GM21381 (cell line): ENCODE measurements around the gene TMEM191C.
A peak's percentile ranks its signal among the peaks of the same experiment; 100 is the strongest.
"Not testable (repeated sequence)": the region's sequence is repeated elsewhere in the genome, so short reads cannot be mapped to it uniquely, and the experiment has no call there.

Experiments
- ATAC-seq: cut with Tn5 transposase; IDR thresholded peaks from one replicate; pipeline ENCODE4 v1.9.1; 2021; ENCODE audit warnings: mild to moderate bottlenecking, moderate library complexity; ENCODE audit not compliant: unreplicated experiment

Gene TMEM191C

GRCh38 chr22:21467337-21468193, at the start of gene TMEM191C:
Gene TMEM191C (plus strand): TSS chr22:21467387. CDS start chr22:21467460, 73 bp downstream.
- ATAC-seq, result peak; percentile 37

GRCh38 chr22:21417853-21418252, 49.3 kb upstream of the TMEM191C start:
- ATAC-seq, result peak; percentile 23

GRCh38 chr22:21418974-21419638, 48.1 kb upstream of the TMEM191C start:
- ATAC-seq, result not testable (repeated sequence)

GRCh38 chr22:21420180-21420763, 46.9 kb upstream of the TMEM191C start:
- not testable (repeated sequence) for ATAC-seq

DNA sequence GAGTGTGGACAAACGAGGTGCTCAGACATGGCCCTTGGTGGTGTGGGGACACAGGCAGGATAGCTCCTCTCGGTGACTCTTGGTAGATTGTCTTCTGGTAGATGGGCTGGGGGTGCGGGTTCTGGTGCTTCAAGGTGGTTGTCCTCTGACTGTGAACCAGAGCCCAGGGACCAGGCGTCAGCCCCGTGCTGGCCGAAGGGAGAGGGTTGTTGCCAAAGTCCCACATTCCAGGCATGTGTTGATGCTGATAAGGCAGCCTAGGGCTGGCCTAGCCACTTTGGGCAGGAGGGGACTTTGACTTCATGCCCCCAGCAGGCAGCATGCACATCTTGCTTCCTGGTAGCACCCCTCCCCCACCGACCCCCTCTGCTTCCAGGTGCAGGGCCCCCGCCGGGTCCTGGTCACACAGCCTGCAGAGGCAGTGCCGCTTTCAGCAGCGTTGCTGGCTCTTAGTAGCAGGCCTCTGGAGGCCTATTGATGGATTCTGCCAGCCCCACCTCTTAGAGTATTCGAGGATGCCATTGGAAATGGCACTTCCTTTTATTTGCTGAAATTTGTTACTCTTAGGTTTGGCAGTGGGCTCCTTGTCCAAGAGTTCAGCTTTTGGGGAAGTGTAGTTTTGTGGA, 43.0 kb upstream of the TMEM191C start:
- not testable (repeated sequence) for ATAC-seq

GRCh38 chr22:21434378-21435233, 32.6 kb upstream of the TMEM191C start:
- ATAC-seq, result not testable (repeated sequence)

DNA sequence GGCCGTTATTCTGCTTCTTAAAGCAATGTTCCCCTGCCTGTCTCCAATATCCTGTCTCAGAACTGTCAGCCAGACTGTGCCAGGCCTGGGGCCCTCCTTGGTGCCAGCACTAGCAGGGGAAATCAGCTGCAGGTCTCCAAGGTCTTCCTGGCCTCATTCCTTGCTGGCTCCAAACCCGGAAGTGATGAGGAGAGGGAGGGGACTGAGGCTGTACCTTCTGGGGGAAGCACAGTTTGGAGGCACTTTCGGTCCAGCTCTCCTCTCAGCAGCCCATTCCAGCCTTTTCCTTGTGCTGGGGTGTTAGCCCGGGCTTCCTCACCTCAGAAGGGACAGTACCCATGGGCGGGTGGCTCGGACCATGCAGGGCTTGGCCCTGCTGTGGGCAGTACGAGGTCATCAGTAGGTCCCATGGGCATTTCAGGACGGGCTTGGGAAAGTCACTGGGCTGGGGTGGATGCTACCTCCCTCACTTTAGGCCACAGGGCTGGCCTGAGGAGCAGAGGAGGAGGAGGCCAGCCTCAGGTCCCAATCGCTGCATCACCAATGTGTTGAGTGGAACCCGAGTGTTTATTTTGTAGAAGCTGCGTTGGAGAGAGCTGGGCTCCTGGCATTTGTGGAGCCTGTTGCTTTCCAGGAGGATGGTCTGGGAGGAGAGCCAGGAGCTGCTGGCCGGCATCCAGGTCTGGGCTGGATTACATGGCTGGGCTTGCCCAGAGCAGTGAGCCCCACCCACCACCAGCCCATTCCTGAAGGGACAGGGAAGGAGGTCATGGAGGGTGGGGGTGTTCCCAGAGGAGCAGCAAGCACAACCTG, 31.0 kb upstream of the TMEM191C start:
- ATAC-seq, result not testable (repeated sequence)

DNA sequence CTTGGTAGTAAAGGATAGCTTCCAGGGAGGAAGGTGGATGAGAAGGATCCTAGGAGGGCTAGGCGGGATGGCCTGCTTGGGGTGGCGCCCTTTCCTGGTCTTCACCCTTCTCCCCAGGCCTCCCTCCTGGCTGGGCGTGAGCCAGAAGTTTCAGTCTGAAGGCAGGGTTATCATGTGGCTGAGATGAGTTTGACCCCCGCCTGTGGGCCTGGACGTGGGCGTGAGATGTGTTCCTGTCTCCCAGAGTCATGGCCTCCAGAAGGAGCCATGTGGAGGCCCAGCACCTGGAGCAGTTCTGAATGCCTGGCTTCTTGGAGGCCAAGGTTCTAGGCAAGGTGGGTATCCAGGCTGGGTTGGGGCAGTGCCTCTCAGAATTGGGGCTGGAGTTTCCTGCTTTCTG, 29.2 kb upstream of the TMEM191C start:
- ATAC-seq, result not testable (repeated sequence)

GRCh38 chr22:21440018-21440636, 27.1 kb upstream of the TMEM191C start:
- ATAC-seq, result not testable (repeated sequence)

DNA sequence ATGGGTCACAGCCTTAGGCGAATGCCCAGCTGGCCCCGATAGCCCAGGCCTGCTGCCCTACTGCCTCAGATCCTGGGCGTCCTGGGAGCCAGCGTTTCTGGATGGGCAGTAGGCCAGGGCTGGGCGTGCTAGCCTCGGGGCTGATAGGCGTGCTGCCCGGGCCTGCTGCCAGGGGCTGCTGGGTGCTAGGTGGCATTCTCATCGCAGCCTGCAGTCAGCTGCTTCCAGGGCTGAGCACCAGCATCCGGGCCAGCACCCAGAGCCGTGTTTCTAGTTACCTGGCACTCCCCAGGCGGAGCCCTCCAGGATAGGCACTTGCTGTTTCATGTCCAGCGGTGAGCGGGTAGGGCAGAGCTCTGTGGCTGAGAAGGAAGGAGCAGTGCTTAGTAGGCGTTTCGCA, 26.5 kb upstream of the TMEM191C start:
- not testable (repeated sequence) for ATAC-seq

DNA sequence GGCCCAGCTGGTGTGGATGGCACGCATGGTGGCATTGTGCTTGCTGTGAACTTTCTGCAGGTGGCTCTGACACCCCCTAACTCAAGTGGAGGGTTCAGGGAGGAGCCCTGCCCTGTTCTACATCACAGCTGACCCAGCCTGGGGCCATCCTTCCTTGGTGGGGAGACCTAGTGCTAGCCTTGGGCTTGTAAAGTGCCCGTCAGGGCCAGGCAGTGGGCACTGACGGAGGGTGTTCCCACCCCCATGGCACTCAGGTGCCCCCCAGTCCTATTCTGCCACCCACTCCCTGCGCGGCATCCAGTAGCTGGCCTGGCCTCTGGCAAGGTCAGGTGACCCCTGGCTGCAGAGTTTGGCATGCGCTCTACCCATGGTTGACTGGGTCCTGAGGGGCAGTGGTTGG, 26.0 kb upstream of the TMEM191C start:
- not testable (repeated sequence) for ATAC-seq

DNA sequence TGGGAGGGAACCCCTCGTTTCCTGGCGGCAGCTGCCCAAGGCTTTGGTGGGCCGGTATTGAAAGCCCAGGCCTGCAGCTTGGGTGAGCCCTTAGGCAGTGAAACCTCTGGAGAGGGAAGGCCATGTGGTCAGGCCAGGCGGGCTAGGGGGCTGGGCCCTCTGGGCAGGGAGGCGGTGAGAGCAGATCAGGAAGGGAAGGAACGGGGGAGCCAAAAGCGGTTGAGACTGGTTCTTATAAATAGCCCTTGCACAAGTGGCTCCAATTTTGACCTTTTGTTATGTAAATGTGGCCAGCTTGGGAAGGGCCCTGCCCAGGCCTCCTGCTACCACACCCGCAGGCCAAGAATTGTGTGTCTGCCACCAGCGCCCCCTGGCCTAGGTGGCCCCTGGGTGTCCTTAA, 25.1 kb upstream of the TMEM191C start:
- not testable (repeated sequence) for ATAC-seq

GRCh38 chr22:21442646-21443045, 24.5 kb upstream of the TMEM191C start:
- ATAC-seq, result not testable (repeated sequence)

GRCh38 chr22:21443057-21443734, 24.0 kb upstream of the TMEM191C start:
- ATAC-seq, result no peak

DNA sequence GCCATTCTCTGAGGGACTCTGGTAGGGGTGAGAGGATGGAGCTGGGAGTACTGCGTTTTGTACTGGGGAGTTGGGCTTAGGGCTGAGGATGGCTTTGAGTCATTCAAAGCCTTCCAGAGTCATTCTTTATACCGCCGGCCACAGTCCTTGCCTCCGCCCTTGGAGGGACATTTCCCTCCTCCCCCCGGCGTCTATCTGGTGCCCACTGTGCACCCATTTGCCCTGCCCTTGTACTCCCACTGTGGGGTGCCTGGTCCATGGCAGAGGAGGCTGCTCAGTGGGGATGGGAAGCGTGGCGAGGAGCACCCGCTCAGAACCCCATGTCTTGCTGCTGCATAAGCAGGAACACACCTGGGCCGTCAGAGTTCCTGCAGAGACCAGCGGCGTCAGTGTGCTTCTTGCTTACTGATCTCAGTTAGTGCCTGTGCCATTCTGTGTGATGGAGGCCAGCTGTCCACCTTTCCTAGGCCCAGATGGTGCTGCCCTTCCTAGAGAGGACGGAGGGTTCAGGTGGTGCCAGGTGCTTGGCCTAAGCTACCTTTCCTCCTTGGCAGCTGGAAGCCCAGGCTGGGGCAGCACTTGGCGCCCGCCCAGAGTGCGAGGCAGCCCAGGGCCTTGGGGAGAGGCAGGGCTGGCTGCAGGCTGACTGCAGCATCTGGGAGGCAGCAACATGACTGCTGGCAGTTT, 23.3 kb upstream of the TMEM191C start:
- ATAC-seq, result no peak

- no peak for ATAC-seq
Observed at GRCh38 chr22:21444701-21445436, 22.3 kb upstream of the TMEM191C start.
